Transverse colon (tissue), 4 donors: ENCODE data around the gene MPND. TPM values are rescaled to one million over a fixed set of nuclear protein-coding genes. Genes with fewer than 3 reads are reported as not detected.

Experiments used
- DNase-seq: peaks from one replicate; pipeline ENCODE4 v3.0.0-alpha.2; 2019
- H3K27ac ChIP-seq, 4 donors: fragments of 200-600 bp; sonication (generic); 2 replicates each; pipeline ENCODE4 v1.5.1; 2016 to 2018; ENCODE audit warnings: inconsistent platforms in 4 of 4
- H3K27me3 ChIP-seq: fragments of 200-600 bp; sonication (generic); 2 replicates; pipeline ENCODE4 v1.5.1; 2017; ENCODE audit warnings: inconsistent platforms
- H3K36me3 ChIP-seq, 4 donors: fragments of 200-600 bp; sonication (generic); 2 replicates each; pipeline ENCODE4 v1.5.1; 2017 to 2019; ENCODE audit warnings: inconsistent platforms in 4 of 4
- H3K4me1 ChIP-seq, 4 donors: fragments of 200-600 bp; sonication (generic); 2 replicates each; pipeline ENCODE4 v1.5.1; 2017 to 2020; ENCODE audit warnings: inconsistent platforms in 4 of 4
- H3K4me3 ChIP-seq, 4 donors: fragments of 200-600 bp; sonication (generic); 1 replicate in 1 of 4; 2 replicates in 3 of 4; pipeline versions ENCODE4 v1.5.1 to v1.6.1; 2017 to 2019; ENCODE audit warnings: inconsistent platforms in 4 of 4
- H3K9me3 ChIP-seq, 2 donors: fragments of 200-600 bp; sonication (generic); 2 replicates each; pipeline ENCODE4 v1.5.1; 2017 to 2019; ENCODE audit warnings: inconsistent platforms in 2 of 2
- EP300 ChIP-seq: sonication (generic); formaldehyde crosslinking; IDR thresholded peaks from one replicate; pipeline ENCODE4 v1.6.1; 2017; ENCODE audit warnings: antibody characterized with exemption, low read depth
- POLR2A ChIP-seq: fragments of 450-650 bp; IDR thresholded peaks from one replicate; pipeline ENCODE4 v1.6.1; 2016; ENCODE audit warnings: antibody characterized with exemption, mild to moderate bottlenecking, moderate library complexity
- POLR2AphosphoS5 ChIP-seq, 3 donors: sonication (generic); formaldehyde crosslinking; IDR thresholded peaks; one replicate each; pipeline ENCODE4 v1.6.1; 2016; ENCODE audit warnings: antibody characterized with exemption in 3 of 3
- WGBS, 2 donors: methylation state at CpG; one replicate each; pipeline ENCODE4 v1.1.5; 2018; ENCODE audit warnings: low coverage in 1 of 2; 5-methylcytosine and 5-hydroxymethylcytosine counted together
- in situ Hi-C, 4 donors: fragments of 200-750 bp; cut with MboI; loops; one replicate each; pipeline versions ENCODE4 v1.15.0 to v1.15.1; 2017; ENCODE audit warnings: low sequenced_read_pairs in 3 of 4, low pct_ligation_motif_present in 1 of 4, low pct_unique_long_range_greater_than_20kb in 1 of 4
- intact Hi-C: fragments of 100-400 bp; cut with DNase I; formaldehyde crosslinking; loops from one replicate; pipeline ENCODE4 v1.15.1; 2023; ENCODE audit warnings: low total_unique reads
- total RNA-seq, 4 donors: library from RNA; depleted of rRNA; stranded (reverse); fragments of >200 nt; gene quantifications; one replicate each; pipeline ENCODE4 v1.1.0, GENCODE V29; 2016
- TF ChIP-seq, protein P1 (sequence below), 5 experiments: fragments of 200-600 bp in 3 of 5; fragments of 450-650 bp in 2 of 5; sonication (generic) in 3 of 5; IDR thresholded peaks; 1 replicate in 2 of 5; 2 replicates in 3 of 5; pipeline ENCODE4 v1.5.1; 2016 to 2017; ENCODE audit warnings: antibody characterized with exemption in 5 of 5, inconsistent platforms in 3 of 5, mild to moderate bottlenecking in 2 of 5, moderate library complexity in 1 of 5

The MPND gene
- total RNA-seq, 4 donors from 2014 or later = 16.5 to 96.5 (median 33.7) TPM

DNA sequence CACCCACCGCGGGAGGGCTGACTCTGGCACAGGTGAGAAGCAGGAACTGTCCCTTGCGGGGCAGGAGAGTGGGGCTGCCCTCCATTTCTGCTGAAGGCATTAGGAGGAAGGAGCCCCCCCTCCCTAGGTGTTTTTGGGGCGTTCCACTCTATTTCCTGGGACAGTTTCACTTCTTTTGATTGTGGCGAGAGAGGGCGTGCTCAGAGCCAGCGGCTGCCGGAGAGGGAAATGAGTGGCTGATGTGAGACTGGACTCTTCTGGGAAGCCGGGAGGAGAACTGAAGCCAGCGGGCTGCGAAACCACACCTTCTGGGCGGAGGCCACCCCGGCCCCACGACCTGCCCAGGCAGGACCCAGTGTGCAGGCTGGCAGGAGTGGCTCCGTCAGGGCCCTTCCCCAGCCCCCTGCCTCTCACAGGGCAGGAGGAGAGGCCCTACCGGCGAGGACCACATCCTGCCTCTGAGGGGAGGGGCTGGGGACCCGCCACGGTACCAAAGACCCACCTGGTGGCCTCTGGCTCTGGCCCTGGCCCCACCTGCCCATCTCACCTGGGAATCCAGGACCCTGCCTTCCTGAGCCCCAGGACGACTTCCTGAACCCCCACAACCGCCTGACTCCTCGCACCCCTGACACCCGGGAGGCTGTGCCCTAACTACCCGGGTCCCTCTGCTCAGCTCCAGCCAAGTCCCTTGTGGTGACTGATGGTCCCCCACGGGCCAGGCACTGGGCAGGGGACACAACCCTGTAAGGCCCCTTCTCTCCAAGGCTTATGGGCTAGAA, 25.9 kb downstream of the MPND start:
- Histone ChIP-seq H3K4me3 (peak overlapping the region in 2 of 4 donors; percentile 17 to 27), H3K9me3 (no peaks in the 10 kb centered on the region), H3K4me1 (peaks cover 38 to 56% (median 49%) of the 10 kb centered on the region in 4 donors), H3K27ac (peak overlapping the region; percentile 65 to 82 (median 77)), H3K36me3 (no peaks in the 10 kb centered on the region), H3K27me3 (no peaks in the 10 kb centered on the region)
- 34 to 40% methylated on average over 3 to 21 of the region's 25 CpGs for WGBS, 2 donors
- DNase-seq = peak; percentile 84
- in situ Hi-C loops (loop anchor here in 1 of 4 donors (25.0 kb wide), 1 partner anchor 107 kb away; no protein-coding TSS in a partner anchor), intact Hi-C loops (no loop called here)
- TF ChIP-seq POLR2AphosphoS5 (IDR thresholded peaks at IDR 0.05) (peak in 2 of 3 donors; percentile 52 to 63), EP300 (no peak), POLR2A (no peak)
- TF ChIP-seq, protein P1, sequence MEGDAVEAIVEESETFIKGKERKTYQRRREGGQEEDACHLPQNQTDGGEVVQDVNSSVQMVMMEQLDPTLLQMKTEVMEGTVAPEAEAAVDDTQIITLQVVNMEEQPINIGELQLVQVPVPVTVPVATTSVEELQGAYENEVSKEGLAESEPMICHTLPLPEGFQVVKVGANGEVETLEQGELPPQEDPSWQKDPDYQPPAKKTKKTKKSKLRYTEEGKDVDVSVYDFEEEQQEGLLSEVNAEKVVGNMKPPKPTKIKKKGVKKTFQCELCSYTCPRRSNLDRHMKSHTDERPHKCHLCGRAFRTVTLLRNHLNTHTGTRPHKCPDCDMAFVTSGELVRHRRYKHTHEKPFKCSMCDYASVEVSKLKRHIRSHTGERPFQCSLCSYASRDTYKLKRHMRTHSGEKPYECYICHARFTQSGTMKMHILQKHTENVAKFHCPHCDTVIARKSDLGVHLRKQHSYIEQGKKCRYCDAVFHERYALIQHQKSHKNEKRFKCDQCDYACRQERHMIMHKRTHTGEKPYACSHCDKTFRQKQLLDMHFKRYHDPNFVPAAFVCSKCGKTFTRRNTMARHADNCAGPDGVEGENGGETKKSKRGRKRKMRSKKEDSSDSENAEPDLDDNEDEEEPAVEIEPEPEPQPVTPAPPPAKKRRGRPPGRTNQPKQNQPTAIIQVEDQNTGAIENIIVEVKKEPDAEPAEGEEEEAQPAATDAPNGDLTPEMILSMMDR (IDR thresholded peaks at IDR 0.05) = no peak

DNA sequence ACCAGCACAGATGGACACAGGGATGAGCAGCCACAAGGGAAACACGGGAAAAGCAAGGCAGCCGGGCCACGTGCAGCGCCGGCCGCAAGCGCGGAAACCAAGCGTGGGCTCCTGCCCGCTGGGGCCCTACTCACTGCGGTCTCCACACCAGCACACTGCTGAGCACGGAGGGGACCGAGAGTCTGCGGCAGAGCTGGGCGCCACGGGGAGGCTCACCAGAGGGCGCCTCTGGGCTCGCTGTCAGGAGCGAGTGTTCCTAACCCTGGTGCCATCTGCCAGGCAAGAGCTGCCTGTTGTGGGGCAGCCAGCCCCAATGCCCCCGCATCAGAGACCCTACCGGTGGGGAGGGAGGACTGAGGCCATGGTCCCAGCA, 26.5 kb downstream of the MPND start:
- peak overlapping the region in 2 of 4 donors; percentile 17 to 27 for H3K4me3 ChIP-seq
- intact Hi-C loops (loop anchor here (2.0 kb wide), 1 partner anchor 31 kb away; the partner anchor contains the start of gene SH3GL1), in situ Hi-C loops (loop anchor here in 1 of 4 donors (25.0 kb wide), 1 partner anchor 108 kb away; no protein-coding TSS in a partner anchor)
- no peaks in the 10 kb centered on the region for H3K27me3 ChIP-seq
- DNase-seq = peak; percentile 76
- no peaks in the 10 kb centered on the region for H3K36me3 ChIP-seq
- H3K9me3 ChIP-seq = no peaks in the 10 kb centered on the region
- peak overlapping the region; percentile 65 to 82 (median 77) for H3K27ac ChIP-seq
- peaks cover 44 to 62% (median 55%) of the 10 kb centered on the region in 4 donors for H3K4me1 ChIP-seq
- no peak for TF ChIP-seq POLR2AphosphoS5 (IDR thresholded peaks at IDR 0.05)
- TF ChIP-seq, protein P1 (IDR thresholded peaks at IDR 0.05) = peak; percentile 9 to 36 (median 25)
- WGBS, 2 donors = 28% methylated on average over 11 of the region's 21 CpGs; no CpG with 5 or more reads in 1 of the 2 donors

DNA sequence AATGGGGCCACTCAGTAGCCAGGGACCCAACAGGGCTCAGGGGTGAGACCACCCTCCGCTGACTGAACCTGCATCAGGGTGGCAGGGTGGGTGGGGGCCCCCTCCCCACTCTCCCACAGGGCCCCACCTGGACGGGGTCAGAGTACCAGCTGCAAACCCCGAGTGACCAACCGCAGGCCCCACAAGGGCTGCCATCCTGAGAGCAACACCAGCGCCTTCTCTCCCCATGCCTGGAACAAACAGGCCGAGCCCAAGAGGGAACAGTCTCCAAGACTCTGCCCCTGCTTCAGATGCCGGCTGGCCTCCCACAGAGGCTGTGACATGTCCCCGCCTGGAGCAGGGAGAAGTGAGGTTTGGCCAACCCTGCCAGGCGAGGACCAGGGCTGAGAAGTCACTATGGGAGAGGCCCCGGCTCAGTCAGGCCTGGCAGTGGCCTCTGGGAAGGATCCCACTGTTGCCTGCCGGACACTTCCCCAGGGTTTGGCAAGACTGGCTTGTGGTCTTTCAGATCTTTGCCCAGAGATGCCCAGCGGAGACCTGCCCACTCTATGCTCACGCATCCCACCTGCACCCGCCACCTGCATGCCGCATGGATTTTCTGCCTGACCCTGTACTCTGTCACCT, 27.2 kb downstream of the MPND start:
- DNase-seq = no peak
- in situ Hi-C loops = loop anchor here in 1 of 4 donors (25.0 kb wide), 1 partner anchor 108 kb away; no protein-coding TSS in a partner anchor
- Histone ChIP-seq H3K27ac (peak overlapping the region in 2 of 4 donors; percentile 81 to 82), H3K36me3 (no peaks in the 10 kb centered on the region), H3K9me3 (no peaks in the 10 kb centered on the region), H3K4me1 (peaks cover 51 to 63% (median 61%) of the 10 kb centered on the region in 4 donors), H3K27me3 (no peaks in the 10 kb centered on the region), H3K4me3 (no peak overlapping the region)
- intact Hi-C loops = loop anchor here (2.0 kb wide), 1 partner anchor 30 kb away; the partner anchor contains the start of gene SH3GL1
- 94% methylated on average over 15 of the region's 15 CpGs; no CpG with 5 or more reads in 1 of the 2 donors for WGBS, 2 donors
- TF ChIP-seq EP300 (no peak), POLR2A (no peak), POLR2AphosphoS5 (IDR thresholded peaks at IDR 0.05) (no peak)
- TF ChIP-seq, protein P1 (IDR thresholded peaks at IDR 0.05) = no peak
